ENCODE results near the gene SLC38A11. TPM values are rescaled to one million over a fixed set of nuclear protein-coding genes. Genes with fewer than 3 reads are reported as not detected.

The SLC38A11 gene
- total RNA-seq, 1 experiment from 2014 or later, result not detected

GRCh38 chr2:164888592-164888991 lies 66.7 kb downstream of the SLC38A11 start:
- Mint-ChIP-seq H3K4me1 (ENCODE audit: insufficient read depth, unreplicated experiment) (no peaks in the 10 kb centered on the region), H3K27ac (ENCODE audit: low read depth, unreplicated experiment) (no peak overlapping the region), H3K4me3 (ENCODE audit: unreplicated experiment) (no peak overlapping the region), H3K9me3 (ENCODE audit: unreplicated experiment) (no peaks in the 10 kb centered on the region), H3K36me3 (ENCODE audit: insufficient read depth, unreplicated experiment) (no peaks in the 10 kb centered on the region), H3K27me3 (ENCODE audit: insufficient read depth, unreplicated experiment) (no peaks in the 10 kb centered on the region)
- POLR2A ChIA-PET, result no interaction called here
- no peak for DNase-seq (ENCODE audit: unreplicated experiment)
- no peak for TF ChIP-seq CTCF (IDR thresholded peaks at IDR 0.05; ENCODE audit: unreplicated experiment)
- intact Hi-C loops (cut with micrococcal nuclease), result no loop called here
- CTCF ChIA-PET, result interaction anchor here (0.8 to 1.1 kb wide), 3 partner anchors 8 to 46 kb away, joined by 3 to 4 read pairs (median 3); partner anchors contain the start of gene COBLL1
- no TSS peak for BruUV-seq (replicated peaks)

GRCh38 chr2:164887434-164888144 lies 67.7 kb downstream of the SLC38A11 start:
- ChIA-PET POLR2A (interaction anchor here (0.7 kb wide), 1 partner anchor 10 kb away, joined by 4 read pairs; no protein-coding TSS in a partner anchor), CTCF (interaction anchor here (0.9 kb wide), 1 partner anchor 9 kb away, joined by 4 read pairs; no protein-coding TSS in a partner anchor)
- no peak overlapping the region for H3K4me3 Mint-ChIP-seq (ENCODE audit: unreplicated experiment)

GRCh38 chr2:164882276-164882675 lies 73.0 kb downstream of the SLC38A11 start:
- intact Hi-C loops (cut with micrococcal nuclease), result no loop called here
- Mint-ChIP-seq H3K4me1 (ENCODE audit: insufficient read depth, unreplicated experiment) (no peaks in the 10 kb centered on the region), H3K27me3 (ENCODE audit: insufficient read depth, unreplicated experiment) (no peaks in the 10 kb centered on the region), H3K27ac (ENCODE audit: low read depth, unreplicated experiment) (no peak overlapping the region), H3K9me3 (ENCODE audit: unreplicated experiment) (no peaks in the 10 kb centered on the region), H3K36me3 (ENCODE audit: insufficient read depth, unreplicated experiment) (peaks cover 5% of the 10 kb centered on the region), H3K4me3 (ENCODE audit: unreplicated experiment) (no peak overlapping the region)
- ChIA-PET POLR2A (interaction anchor here (0.6 to 2.3 kb wide), 5 partner anchors 8 to 39 kb away, joined by 3 to 4 read pairs (median 3); no protein-coding TSS in a partner anchor), CTCF (interaction anchor here (0.6 to 1.8 kb wide), 6 partner anchors 9 to 341 kb away, joined by 3 to 6 read pairs (median 4); partner anchors contain the start of gene COBLL1)
- DNase-seq (ENCODE audit: unreplicated experiment), result no peak
- TF ChIP-seq CTCF (IDR thresholded peaks at IDR 0.05; ENCODE audit: unreplicated experiment), result no peak
- no TSS peak for BruUV-seq (replicated peaks)

More at GRCh38 chr2:164887434-164888144, 67.7 kb downstream of the SLC38A11 start:
- DNase-seq (ENCODE audit: unreplicated experiment), result no peak
- H3K4me1 Mint-ChIP-seq (ENCODE audit: insufficient read depth, unreplicated experiment), result no peaks in the 10 kb centered on the region
- no peaks in the 10 kb centered on the region for H3K9me3 Mint-ChIP-seq (ENCODE audit: unreplicated experiment)
- no peaks in the 10 kb centered on the region for H3K27me3 Mint-ChIP-seq (ENCODE audit: insufficient read depth, unreplicated experiment)
- BruUV-seq (replicated peaks), result no TSS peak
- no peak for TF ChIP-seq CTCF (IDR thresholded peaks at IDR 0.05; ENCODE audit: unreplicated experiment)
- H3K27ac Mint-ChIP-seq (ENCODE audit: low read depth, unreplicated experiment), result no peak overlapping the region
- H3K36me3 Mint-ChIP-seq (ENCODE audit: insufficient read depth, unreplicated experiment), result no peaks in the 10 kb centered on the region
- intact Hi-C loops (cut with micrococcal nuclease), result no loop called here

GRCh38 chr2:164881524-164881923 lies 73.8 kb downstream of the SLC38A11 start:
- BruUV-seq (replicated peaks), result no TSS peak
- ChIA-PET CTCF (interaction anchor here (1.5 to 1.8 kb wide), 2 partner anchors 11 to 13 kb away, joined by 4 to 5 read pairs; no protein-coding TSS in a partner anchor), POLR2A (interaction anchor here (1.1 to 2.3 kb wide), 4 partner anchors 10 to 34 kb away, joined by 3 to 5 read pairs (median 4); no protein-coding TSS in a partner anchor)
- no peaks in the 10 kb centered on the region for H3K27me3 Mint-ChIP-seq (ENCODE audit: insufficient read depth, unreplicated experiment)
- H3K4me3 Mint-ChIP-seq (ENCODE audit: unreplicated experiment), result no peak overlapping the region
- H3K27ac Mint-ChIP-seq (ENCODE audit: low read depth, unreplicated experiment), result no peak overlapping the region
- no peak for DNase-seq (ENCODE audit: unreplicated experiment)
- H3K4me1 Mint-ChIP-seq (ENCODE audit: insufficient read depth, unreplicated experiment), result no peaks in the 10 kb centered on the region
- no peaks in the 10 kb centered on the region for H3K9me3 Mint-ChIP-seq (ENCODE audit: unreplicated experiment)
- intact Hi-C loops (cut with micrococcal nuclease), result no loop called here
- H3K36me3 Mint-ChIP-seq (ENCODE audit: insufficient read depth, unreplicated experiment), result peaks cover 5% of the 10 kb centered on the region
- no peak for TF ChIP-seq CTCF (IDR thresholded peaks at IDR 0.05; ENCODE audit: unreplicated experiment)

Measured in MCF 10A (cell line).